ENCODE results near the gene ARMH1.

GRCh38 chr1:44649788-44650158 is 24.7 kb upstream of the ARMH1 start:
- TF ChIP-seq POLR2A (IDR thresholded peaks at IDR 0.05; ENCODE audit: extremely low read depth, insufficient read length) (no peak), CTCF (IDR thresholded peaks at IDR 0.05; ENCODE audit: low read depth, low read length) (no peak), MAX (IDR thresholded peaks at IDR 0.05; ENCODE audit: low read depth, low read length) (no peak), MYC (IDR thresholded peaks at IDR 0.05; ENCODE audit: low read depth, low read length) (no peak)
